ENCODE measurements around the gene COLQ.

The COLQ gene

GRCh38 chr3:15521573-15521965 is at the start of gene COLQ:
Gene COLQ (minus strand): TSS chr3:15521706. CDS start chr3:15521625, 81 bp downstream.
- no peak for TF ChIP-seq CTCF (IDR thresholded peaks at IDR 0.05)
- Histone ChIP-seq H3K4me1 (peaks cover 0 to 40% (median 11%) of the 10 kb centered on the region in 4 donors), H3K27me3 (no peaks in the 10 kb centered on the region), H3K27ac (peak within 1 kb of the TSS; percentile 46 to 50), H3K36me3 (no peaks in the 10 kb centered on the region), H3K4me3 (peak within 1 kb of the TSS; percentile 33 to 45), H3K9me3 (no peaks in the 10 kb centered on the region)
- no peak for DNase-seq
- intact Hi-C loops (cut with DNase I; ENCODE audit: low total_unique reads), result no loop called here

GRCh38 chr3:15563190-15563589 is 41.7 kb upstream of the COLQ start:
- TF ChIP-seq CTCF (IDR thresholded peaks at IDR 0.05), result no peak
- no peaks in the 10 kb centered on the region for H3K4me1 ChIP-seq
- intact Hi-C loops (cut with DNase I; ENCODE audit: low total_unique reads), result loop anchor here (5.0 to 10.0 kb wide), 2 partner anchors 126 to 318 kb away; no protein-coding TSS in a partner anchor
- H3K27me3 ChIP-seq, result no peaks in the 10 kb centered on the region
- H3K9me3 ChIP-seq, result no peaks in the 10 kb centered on the region
- no peak for DNase-seq
- peaks cover 63 to 94% (median 66%) of the 10 kb centered on the region in 3 donors for H3K36me3 ChIP-seq
- H3K4me3 ChIP-seq, result no peak overlapping the region
- no peak overlapping the region for H3K27ac ChIP-seq

- peaks cover 56 to 88% (median 60%) of the 10 kb centered on the region in 3 donors for H3K36me3 ChIP-seq
- DNase-seq, result no peak
- no peak for TF ChIP-seq CTCF (IDR thresholded peaks at IDR 0.05)
- H3K9me3 ChIP-seq, result no peaks in the 10 kb centered on the region
- H3K4me3 ChIP-seq, result no peak overlapping the region
- H3K4me1 ChIP-seq, result no peaks in the 10 kb centered on the region
- intact Hi-C loops (cut with DNase I; ENCODE audit: low total_unique reads), result loop anchor here (5.0 to 10.0 kb wide), 2 partner anchors 125 to 318 kb away; no protein-coding TSS in a partner anchor
- no peaks in the 10 kb centered on the region for H3K27me3 ChIP-seq
- H3K27ac ChIP-seq, result no peak overlapping the region
These were observed 41.1 kb upstream of the COLQ start for GRCh38 chr3:15562560-15562959.

- H3K27ac ChIP-seq, result no peak overlapping the region
- no peaks in the 10 kb centered on the region for H3K9me3 ChIP-seq
- no peaks in the 10 kb centered on the region for H3K4me1 ChIP-seq
- no peaks in the 10 kb centered on the region for H3K27me3 ChIP-seq
- no peak overlapping the region for H3K4me3 ChIP-seq
- peaks cover 25 to 57% (median 28%) of the 10 kb centered on the region in 3 donors for H3K36me3 ChIP-seq
- DNase-seq, result no peak
- intact Hi-C loops (cut with DNase I; ENCODE audit: low total_unique reads), result no loop called here
- no peak for TF ChIP-seq CTCF (IDR thresholded peaks at IDR 0.05)
These were observed 37.1 kb upstream of the COLQ start for GRCh38 chr3:15558581-15558980.

- intact Hi-C loops (cut with DNase I; ENCODE audit: low total_unique reads), result loop anchor here (2.0 kb wide), 1 partner anchor 355 kb away; no protein-coding TSS in a partner anchor
- H3K4me1 ChIP-seq, result no peaks in the 10 kb centered on the region
- H3K4me3 ChIP-seq, result no peak overlapping the region
- no peaks in the 10 kb centered on the region for H3K27me3 ChIP-seq
- peaks cover 15 to 55% (median 17%) of the 10 kb centered on the region in 3 donors for H3K36me3 ChIP-seq
- H3K27ac ChIP-seq, result no peak overlapping the region
- peak; percentile 53 to 56 for TF ChIP-seq CTCF (IDR thresholded peaks at IDR 0.05)
- H3K9me3 ChIP-seq, result no peaks in the 10 kb centered on the region
- peak in 1 of 2 donors; percentile 60 for DNase-seq
These were observed 36.0 kb upstream of the COLQ start for GRCh38 chr3:15557511-15557946.
